H9 (cell line): ENCODE data around the gene NRIP3. TPM values are rescaled to one million over a fixed set of nuclear protein-coding genes. Genes with fewer than 3 reads are reported as not detected.

Experiments used
- DNase-seq: peaks from one replicate; pipeline ENCODE4 v3.0.0-alpha.2; 2017
- H2AFZ ChIP-seq: one replicate; pipeline ENCODE4 v1.6.1; 2013; ENCODE audit warnings: mild to moderate bottlenecking, low read length, control low read depth, moderate library complexity
- H2AK5ac ChIP-seq: 2 replicates; pipeline ENCODE4 v1.6.1; 2013; ENCODE audit warnings: low read length, control low read depth, mixed read lengths; ENCODE audit not compliant: insufficient read length
- H2BK120ac ChIP-seq: one replicate; pipeline ENCODE4 v1.6.1; 2013; ENCODE audit warnings: low read depth, mild to moderate bottlenecking, low read length, control low read depth, inconsistent platforms; ENCODE audit not compliant: poor library complexity, severe bottlenecking
- H2BK12ac ChIP-seq: 2 replicates; pipeline ENCODE4 v1.6.1; 2013; ENCODE audit warnings: low read length, control low read depth, mixed read lengths, low read depth; ENCODE audit not compliant: insufficient read length
- H2BK15ac ChIP-seq: 2 replicates; pipeline ENCODE4 v1.6.1; 2013; ENCODE audit warnings: low read depth, low read length, control low read depth
- H2BK20ac ChIP-seq: one replicate; pipeline ENCODE4 v1.6.1; 2013; ENCODE audit warnings: low read depth, mild to moderate bottlenecking, low read length, control low read depth, inconsistent platforms; ENCODE audit not compliant: poor library complexity, severe bottlenecking
- H2BK5ac ChIP-seq: 2 replicates; pipeline ENCODE4 v1.6.1; 2013; ENCODE audit warnings: low read length, control low read depth, mixed read lengths; ENCODE audit not compliant: insufficient read length
- H3K14ac ChIP-seq: 2 replicates; pipeline ENCODE4 v1.6.1; 2013; ENCODE audit warnings: low read length, control low read depth; ENCODE audit not compliant: insufficient read depth
- H3K18ac ChIP-seq: 2 replicates; pipeline ENCODE4 v1.6.1; 2013; ENCODE audit warnings: low read depth, mild to moderate bottlenecking, mixed read lengths, low read length, control low read depth; ENCODE audit not compliant: insufficient read length
- H3K23ac ChIP-seq: 2 replicates; pipeline ENCODE4 v1.6.1; 2013; ENCODE audit warnings: low read length, control low read depth, mixed read lengths, low read depth; ENCODE audit not compliant: insufficient read length
- H3K23me2 ChIP-seq: 2 replicates; pipeline ENCODE4 v1.6.1; 2013; ENCODE audit warnings: low read depth, mild to moderate bottlenecking, mixed read lengths, low read length, control low read depth; ENCODE audit not compliant: insufficient read length, poor library complexity, severe bottlenecking
- H3K27ac ChIP-seq: 2 replicates; pipeline ENCODE4 v1.5.1; 2013; ENCODE audit warnings: low read length, control low read depth, mixed read lengths, low read depth; ENCODE audit not compliant: insufficient read length
- H3K27me3 ChIP-seq: 2 replicates; pipeline ENCODE4 v1.6.1; 2013; ENCODE audit warnings: low read length, control low read depth, inconsistent platforms; ENCODE audit not compliant: insufficient read depth
- H3K4ac ChIP-seq: 2 replicates; pipeline ENCODE4 v1.6.1; 2013; ENCODE audit warnings: low read depth, mild to moderate bottlenecking, control low read depth, inconsistent platforms, low read length, moderate library complexity
- H3K4me1 ChIP-seq: 2 replicates; pipeline ENCODE4 v1.6.1; 2013; ENCODE audit warnings: low read length, control low read depth, inconsistent platforms; ENCODE audit not compliant: insufficient read depth
- H3K4me2 ChIP-seq: 2 replicates; pipeline ENCODE4 v1.6.1; 2013; ENCODE audit warnings: low read length, control low read depth, mixed read lengths; ENCODE audit not compliant: insufficient read length, insufficient read depth
- H3K56ac ChIP-seq: 2 replicates; pipeline ENCODE4 v1.6.1; 2013; ENCODE audit warnings: low read depth, mild to moderate bottlenecking, mixed read lengths, low read length, control low read depth; ENCODE audit not compliant: insufficient read length
- H3K79me1 ChIP-seq: 2 replicates; pipeline ENCODE4 v1.6.1; 2013; ENCODE audit warnings: low read depth, mild to moderate bottlenecking, moderate library complexity, low read length, control low read depth, inconsistent platforms; ENCODE audit not compliant: insufficient read depth, poor library complexity, severe bottlenecking
- H3K79me2 ChIP-seq: 2 replicates; pipeline ENCODE4 v1.6.1; 2013; ENCODE audit warnings: low read length, control low read depth, inconsistent platforms; ENCODE audit not compliant: insufficient read depth
- H3K9ac ChIP-seq: 2 replicates; pipeline ENCODE4 v1.6.1; 2013; ENCODE audit warnings: low read length, control low read depth, mixed read lengths; ENCODE audit not compliant: insufficient read length; ENCODE audit errors: extremely low read depth
- H3K9me3 ChIP-seq: one replicate; pipeline ENCODE4 v1.6.1; 2013; ENCODE audit warnings: low read depth, low read length, inconsistent platforms; ENCODE audit not compliant: control insufficient read depth
- H3T11ph ChIP-seq: one replicate; pipeline ENCODE4 v1.6.1; 2013; ENCODE audit warnings: mild to moderate bottlenecking, low read length, control low read depth, inconsistent platforms
- H4K20me1 ChIP-seq: one replicate; pipeline ENCODE4 v1.6.1; 2013; ENCODE audit not compliant: control insufficient read depth, insufficient read length, insufficient read depth
- H4K5ac ChIP-seq: 2 replicates; pipeline ENCODE4 v1.6.1; 2013; ENCODE audit warnings: low read depth, mild to moderate bottlenecking, mixed read lengths, low read length, control low read depth; ENCODE audit not compliant: insufficient read length
- H4K8ac ChIP-seq: replicated peaks from 2 replicates; pipeline ENCODE4 v1.6.1; 2013; ENCODE audit warnings: low read length, control low read depth, mixed read lengths, low read depth; ENCODE audit not compliant: insufficient read length
- H4K91ac ChIP-seq: 2 replicates; pipeline ENCODE4 v1.6.1; 2013; ENCODE audit warnings: low read depth, mild to moderate bottlenecking, moderate library complexity, mixed read lengths, low read length, control low read depth; ENCODE audit not compliant: insufficient read length
- H3K27ac Mint-ChIP-seq, 3 experiments: 2 replicates in 2 of 3; 3 replicates in 1 of 3; pipeline ENCODE4 v1.8.0; 2020 to 2021; ENCODE audit warnings: mixed read lengths in 3 of 3, mild to moderate bottlenecking in 1 of 3, moderate library complexity in 1 of 3
- H3K27me3 Mint-ChIP-seq: 2 replicates; pipeline ENCODE4 v1.8.0; 2021; ENCODE audit warnings: low read depth, mild to moderate bottlenecking, moderate library complexity, mixed read lengths
- H3K36me3 Mint-ChIP-seq, 3 experiments: 2 replicates in 2 of 3; 3 replicates in 1 of 3; pipeline ENCODE4 v1.8.0; 2020 to 2021; ENCODE audit warnings: low read depth in 3 of 3, mixed read lengths in 3 of 3; ENCODE audit not compliant: insufficient read depth in 1 of 3
- H3K4me1 Mint-ChIP-seq, 2 experiments: 2 replicates each; pipeline ENCODE4 v1.8.0; 2020; ENCODE audit warnings: mixed read lengths in 2 of 2
- H3K4me3 Mint-ChIP-seq, 2 experiments: 2 replicates in 1 of 2; 3 replicates in 1 of 2; pipeline ENCODE4 v1.8.0; 2020 to 2021; ENCODE audit warnings: mild to moderate bottlenecking in 2 of 2, mixed read lengths in 2 of 2, moderate library complexity in 1 of 2
- H3K9me3 Mint-ChIP-seq, 2 experiments: 2 replicates in 1 of 2; 3 replicates in 1 of 2; pipeline ENCODE4 v1.8.0; 2020; ENCODE audit warnings: mild to moderate bottlenecking in 2 of 2, mixed read lengths in 2 of 2, moderate library complexity in 1 of 2
- WGBS: extraction: QIAGEN DNeasy Blood & Tissue Kit; methylation state at CpG from one replicate; pipeline ENCODE4 v1.1.7; 2013; ENCODE audit warnings: missing lambda C conversion rate, low lambda C conversion rate, mixed read lengths; ENCODE audit not compliant: insufficient read length; ENCODE audit errors: extremely low coverage; 5-methylcytosine and 5-hydroxymethylcytosine counted together
- total RNA-seq: library from RNA; stranded (reverse); gene quantifications from 2 replicates; pipeline ENCODE4 v1.2.1, GENCODE V29; 2021
- TF ChIP-seq, protein P1 (sequence below): fragments of 200-600 bp; sonication (generic); conservative IDR thresholded peaks from 3 replicates; pipeline ENCODE4 v1.8.0; 2021; ENCODE audit warnings: antibody characterized with exemption, mild to moderate bottlenecking

Gene NRIP3
- total RNA-seq, 1 experiment from 2014 or later, result 4.2 TPM

DNA sequence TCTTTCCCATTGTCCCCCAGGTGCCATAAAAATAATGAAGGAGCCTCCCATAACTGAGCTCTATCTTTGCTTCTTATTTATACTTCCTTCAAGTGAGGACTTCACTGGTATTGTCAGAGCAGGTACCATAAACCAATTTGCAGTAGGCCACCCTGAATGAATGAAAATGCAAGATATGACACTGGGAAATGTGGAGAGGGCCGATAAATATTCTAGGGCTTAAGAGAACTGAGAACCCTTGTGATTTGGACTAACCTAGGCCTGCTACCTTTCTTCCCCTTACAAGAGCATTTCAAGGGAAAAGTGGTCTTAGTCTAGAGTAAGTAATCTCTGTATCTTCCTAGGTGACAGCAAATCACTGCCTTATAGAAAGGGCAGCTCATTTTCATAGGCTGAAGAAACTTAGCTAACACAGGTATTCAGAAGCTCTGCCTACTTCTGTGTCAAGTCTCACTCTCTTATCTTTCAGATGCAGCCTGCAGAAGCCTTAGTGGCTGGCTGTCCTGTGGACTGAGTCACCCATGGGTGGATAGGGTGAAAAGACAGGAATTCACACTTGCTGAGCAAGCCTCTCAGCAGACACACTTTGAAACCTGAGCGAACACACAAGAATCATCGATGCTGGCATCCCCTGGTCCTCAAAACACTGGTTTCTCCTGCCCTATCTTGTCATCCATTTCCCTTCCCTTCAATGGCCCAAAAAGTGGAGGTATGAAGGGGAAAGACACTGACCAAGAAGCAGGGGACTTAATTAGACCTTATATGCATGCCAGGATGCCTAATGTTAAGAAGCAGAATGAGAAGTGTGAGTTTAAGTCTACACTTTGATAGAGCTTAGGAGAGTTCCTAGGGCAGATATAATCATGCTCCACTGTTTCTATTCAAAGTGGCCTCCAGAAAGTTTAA, 15.2 kb downstream of the NRIP3 start:
- Histone ChIP-seq H3K27me3 (no peaks in the 10 kb centered on the region), H3K9me3 (no peaks in the 10 kb centered on the region), H2BK15ac (no peak overlapping the region), H3K18ac (no peak overlapping the region), H3K79me1 (no peaks in the 10 kb centered on the region), H3K9ac (no peak overlapping the region), H2BK120ac (no peak overlapping the region), H2AK5ac (no peak overlapping the region), H3T11ph (no peak overlapping the region), H2BK12ac (no peak overlapping the region), H3K79me2 (no peaks in the 10 kb centered on the region), H3K27ac (no peak overlapping the region), H2AFZ (no peak overlapping the region), H3K4me1 (peaks cover 4% of the 10 kb centered on the region; the same call in 1 of the 2 replicates), H3K14ac (no peak overlapping the region), H3K23me2 (no peaks in the 10 kb centered on the region), H2BK5ac (no peak overlapping the region), H3K4me2 (no peak overlapping the region), H4K91ac (no peak overlapping the region), H4K20me1 (no peaks in the 10 kb centered on the region), H4K5ac (no peak overlapping the region), H3K4ac (no peak overlapping the region), H2BK20ac (no peak overlapping the region), H3K56ac (no peak overlapping the region), H4K8ac (no peak overlapping the region), H3K23ac (no peak overlapping the region)
- Mint-ChIP-seq H3K36me3 (no peaks in the 10 kb centered on the region), H3K4me3 (no peak overlapping the region), H3K4me1 (peaks cover 6 to 8% of the 10 kb centered on the region in 2 experiments; a peak in 2 of 4 replicates), H3K27me3 (peaks cover 3% of the 10 kb centered on the region; the same call in 1 of the 2 replicates), H3K27ac (no peak overlapping the region), H3K9me3 (no peaks in the 10 kb centered on the region; a peak in 1 of 5 replicates)
- no peak for DNase-seq
- TF ChIP-seq, protein P1, sequence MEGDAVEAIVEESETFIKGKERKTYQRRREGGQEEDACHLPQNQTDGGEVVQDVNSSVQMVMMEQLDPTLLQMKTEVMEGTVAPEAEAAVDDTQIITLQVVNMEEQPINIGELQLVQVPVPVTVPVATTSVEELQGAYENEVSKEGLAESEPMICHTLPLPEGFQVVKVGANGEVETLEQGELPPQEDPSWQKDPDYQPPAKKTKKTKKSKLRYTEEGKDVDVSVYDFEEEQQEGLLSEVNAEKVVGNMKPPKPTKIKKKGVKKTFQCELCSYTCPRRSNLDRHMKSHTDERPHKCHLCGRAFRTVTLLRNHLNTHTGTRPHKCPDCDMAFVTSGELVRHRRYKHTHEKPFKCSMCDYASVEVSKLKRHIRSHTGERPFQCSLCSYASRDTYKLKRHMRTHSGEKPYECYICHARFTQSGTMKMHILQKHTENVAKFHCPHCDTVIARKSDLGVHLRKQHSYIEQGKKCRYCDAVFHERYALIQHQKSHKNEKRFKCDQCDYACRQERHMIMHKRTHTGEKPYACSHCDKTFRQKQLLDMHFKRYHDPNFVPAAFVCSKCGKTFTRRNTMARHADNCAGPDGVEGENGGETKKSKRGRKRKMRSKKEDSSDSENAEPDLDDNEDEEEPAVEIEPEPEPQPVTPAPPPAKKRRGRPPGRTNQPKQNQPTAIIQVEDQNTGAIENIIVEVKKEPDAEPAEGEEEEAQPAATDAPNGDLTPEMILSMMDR, result no peak
- no CpG with 5 or more reads among the region's 3 CpGs for WGBS
